DMS53 (cell line): ENCODE results near the gene NPR2.

Experiments used
- DNase-seq: peaks from one replicate; lab custom pipeline; 2025; lab: John Stamatoyannopoulos, UW

The NPR2 gene

GRCh38 chr9:35832814-35833213 lies 41.4 kb downstream of the NPR2 start:
- peak; percentile 42 for DNase-seq

- DNase-seq, result peak; percentile 11
Observed at GRCh38 chr9:35834260-35835215, 43.1 kb downstream of the NPR2 start.

- DNase-seq, result peak; percentile 23
Observed at GRCh38 chr9:35835216-35835632, 43.8 kb downstream of the NPR2 start.

GRCh38 chr9:35835766-35836165 lies 44.4 kb downstream of the NPR2 start:
- no peak for DNase-seq

GRCh38 chr9:35836595-35836994 lies 45.2 kb downstream of the NPR2 start:
- no peak for DNase-seq

GRCh38 chr9:35839926-35840325 lies 48.5 kb downstream of the NPR2 start:
- no peak for DNase-seq

- no peak for DNase-seq
Observed at GRCh38 chr9:35840881-35841644, 49.7 kb downstream of the NPR2 start.

- DNase-seq, result no peak
Observed at GRCh38 chr9:35841645-35841900, 50.2 kb downstream of the NPR2 start.

GRCh38 chr9:35842020-35842745 lies 50.8 kb downstream of the NPR2 start:
- DNase-seq, result no peak

GRCh38 chr9:35842795-35843194 lies 51.4 kb downstream of the NPR2 start:
- DNase-seq, result no peak

- DNase-seq, result peak; percentile 30
Observed at GRCh38 chr9:35844628-35845270, 53.4 kb downstream of the NPR2 start.

- DNase-seq, result no peak
Observed at GRCh38 chr9:35845824-35846771, 54.7 kb downstream of the NPR2 start.

- no peak for DNase-seq
Observed at GRCh38 chr9:35847792-35848572, 56.6 kb downstream of the NPR2 start.

- no peak for DNase-seq
Observed at GRCh38 chr9:35852267-35852815, 61.0 kb downstream of the NPR2 start.

- DNase-seq, result no peak
Observed at GRCh38 chr9:35852876-35853865, 61.8 kb downstream of the NPR2 start.

GRCh38 chr9:35854091-35854762 lies 62.8 kb downstream of the NPR2 start:
- no peak for DNase-seq

GRCh38 chr9:35856206-35856605 lies 64.8 kb downstream of the NPR2 start:
- DNase-seq, result no peak

- DNase-seq, result no peak
Observed at GRCh38 chr9:35856882-35857281, 65.5 kb downstream of the NPR2 start.
